Ovary (tissue), 3 donors: ENCODE data around the gene DACT1.

Source experiments
- CTCF ChIP-seq, 3 donors: fragments of 450-650 bp in 2 of 3; fragments of 200-600 bp in 1 of 3; IDR thresholded peaks; one replicate each; pipeline versions ENCODE4 v1.5.1 to v1.8.0; 2016 to 2022; ENCODE audit warnings: antibody characterized with exemption in 3 of 3, mild to moderate bottlenecking in 1 of 3
- POLR2A ChIP-seq: fragments of 450-650 bp; IDR thresholded peaks from one replicate; pipeline ENCODE4 v1.6.1; 2017; ENCODE audit warnings: antibody characterized with exemption, mild to moderate bottlenecking, moderate library complexity
- donor health status: DM: no; HTN: no; CAD: no.

- TF ChIP-seq CTCF (IDR thresholded peaks at IDR 0.05) (no peak), POLR2A (no peak)
Measured at GRCh38 chr14:58645641-58646040, 7.9 kb downstream of the DACT1 start.
